ENCODE data around the gene CD44.

The CD44 gene

GRCh38 chr11:35179466-35180135 lies 40.6 kb downstream of the CD44 start:
- DNase-seq = no peak

- DNase-seq = no peak
Observed at GRCh38 chr11:35180317-35181233, 41.6 kb downstream of the CD44 start.

- no peak for DNase-seq
Observed at GRCh38 chr11:35182317-35182939, 43.5 kb downstream of the CD44 start.

- DNase-seq = no peak
Observed at GRCh38 chr11:35183326-35183925, 44.5 kb downstream of the CD44 start.

GRCh38 chr11:35185696-35186095 lies 46.7 kb downstream of the CD44 start:
- DNase-seq = no peak

GRCh38 chr11:35187996-35188395 lies 49.0 kb downstream of the CD44 start:
- DNase-seq = no peak

- DNase-seq = no peak
Observed at GRCh38 chr11:35190804-35191348, 51.9 kb downstream of the CD44 start.

GRCh38 chr11:35192347-35192746 lies 53.4 kb downstream of the CD44 start:
- DNase-seq = no peak

GRCh38 chr11:35193767-35194166 lies 54.8 kb downstream of the CD44 start:
- no peak for DNase-seq

- no peak for DNase-seq
Observed at GRCh38 chr11:35197292-35197691, 58.3 kb downstream of the CD44 start.

- DNase-seq = no peak
Observed at GRCh38 chr11:35200811-35201341, 61.9 kb downstream of the CD44 start.

GRCh38 chr11:35204614-35205013 lies 65.6 kb downstream of the CD44 start:
- DNase-seq = no peak

- DNase-seq = no peak
Observed at GRCh38 chr11:35206616-35207015, 67.6 kb downstream of the CD44 start.

GRCh38 chr11:35207471-35208403 lies 68.8 kb downstream of the CD44 start:
- no peak for DNase-seq

- no peak for DNase-seq
Observed at GRCh38 chr11:35208795-35209194, 69.8 kb downstream of the CD44 start.

- DNase-seq = no peak
Observed at GRCh38 chr11:35210876-35211546, 72.0 kb downstream of the CD44 start.

- DNase-seq = no peak
Observed at GRCh38 chr11:35211952-35212351, 73.0 kb downstream of the CD44 start.

- DNase-seq = no peak
Observed at GRCh38 chr11:35214226-35214770, 75.3 kb downstream of the CD44 start.

- peak; percentile 42 for DNase-seq
Observed at GRCh38 chr11:35214792-35215193, 75.8 kb downstream of the CD44 start.

- no peak for DNase-seq
Observed at GRCh38 chr11:35215945-35216344, 77.0 kb downstream of the CD44 start.

Measured in GOT3 (cell line).